DND-41 (cell line): ENCODE measurements around the gene WDR72.
"Not testable (repeated sequence)": the region's sequence is repeated elsewhere in the genome, so short reads cannot be mapped to it uniquely, and the experiment has no call there.

Experiments
- ATAC-seq: fragments of 200-7000 bp; cut with Tn5 transposase; 3 replicates; pipeline ENCODE4 v1.9.1; 2021; ENCODE audit warnings: low read depth; ENCODE audit not compliant: insufficient read depth
- DNase-seq: peaks from one replicate; pipeline ENCODE4 v3.0.0-alpha.2; 2020
- H2AFZ ChIP-seq: 2 replicates; pipeline ENCODE4 v1.6.0; 2012; ENCODE audit warnings: low read depth, low read length
- H3K27ac ChIP-seq: 2 replicates; pipeline ENCODE4 v1.5.1; 2012; ENCODE audit warnings: low read length, inconsistent platforms
- H3K27me3 ChIP-seq: fragments of 200-600 bp; sonication (generic); 2 replicates; pipeline ENCODE4 v1.6.0; 2012; ENCODE audit warnings: low read length, mild to moderate bottlenecking, inconsistent platforms; ENCODE audit not compliant: insufficient read depth, poor library complexity
- H3K36me3 ChIP-seq: 2 replicates; pipeline ENCODE4 v1.5.1; 2012; ENCODE audit warnings: low read length, inconsistent platforms; ENCODE audit not compliant: insufficient read depth
- H3K4me1 ChIP-seq: 2 replicates; pipeline ENCODE4 v1.5.1; 2012; ENCODE audit warnings: mild to moderate bottlenecking, low read length; ENCODE audit not compliant: insufficient read depth
- H3K4me2 ChIP-seq: 2 replicates; pipeline ENCODE4 v1.6.0; 2012; ENCODE audit warnings: mild to moderate bottlenecking, moderate library complexity, low read length, inconsistent platforms; ENCODE audit not compliant: insufficient read depth
- H3K4me3 ChIP-seq, 2 experiments: fragments of 200-600 bp in 1 of 2; shearing (Covaris generic) in 1 of 2; 2 replicates each; pipeline ENCODE4 v1.5.1; 2012 to 2016; ENCODE audit warnings: inconsistent platforms in 2 of 2, low read length in 2 of 2, mild to moderate bottlenecking in 2 of 2, low read depth in 1 of 2, moderate library complexity in 1 of 2
- H3K79me2 ChIP-seq: 2 replicates; pipeline ENCODE4 v1.6.0; 2012; ENCODE audit warnings: low read length, inconsistent platforms; ENCODE audit not compliant: insufficient read depth
- H3K9ac ChIP-seq: 2 replicates; pipeline ENCODE4 v1.6.0; 2012; ENCODE audit warnings: low read depth, mild to moderate bottlenecking, inconsistent platforms, low read length, moderate library complexity
- H3K9me3 ChIP-seq: 2 replicates; pipeline ENCODE4 v1.5.1; 2012; ENCODE audit warnings: low read length, moderate library complexity, mild to moderate bottlenecking, inconsistent platforms; ENCODE audit not compliant: insufficient read depth, severe bottlenecking
- H4K20me1 ChIP-seq: 2 replicates; pipeline ENCODE4 v1.6.0; 2012; ENCODE audit warnings: low read length; ENCODE audit not compliant: insufficient read depth
- EZH2 ChIP-seq: IDR thresholded peaks from 3 replicates; pipeline ENCODE4 v1.6.1; 2012; ENCODE audit warnings: borderline replicate concordance, low read depth, mild to moderate bottlenecking, moderate library complexity, low read length, inconsistent platforms; ENCODE audit not compliant: severe bottlenecking
- TF ChIP-seq, protein P1 (sequence below): IDR thresholded peaks from 2 replicates; pipeline ENCODE4 v1.5.1; 2012; ENCODE audit warnings: borderline replicate concordance, low read length, moderate library complexity, mild to moderate bottlenecking; ENCODE audit not compliant: poor library complexity, severe bottlenecking; ENCODE audit errors: extremely low read depth

Gene WDR72

DNA sequence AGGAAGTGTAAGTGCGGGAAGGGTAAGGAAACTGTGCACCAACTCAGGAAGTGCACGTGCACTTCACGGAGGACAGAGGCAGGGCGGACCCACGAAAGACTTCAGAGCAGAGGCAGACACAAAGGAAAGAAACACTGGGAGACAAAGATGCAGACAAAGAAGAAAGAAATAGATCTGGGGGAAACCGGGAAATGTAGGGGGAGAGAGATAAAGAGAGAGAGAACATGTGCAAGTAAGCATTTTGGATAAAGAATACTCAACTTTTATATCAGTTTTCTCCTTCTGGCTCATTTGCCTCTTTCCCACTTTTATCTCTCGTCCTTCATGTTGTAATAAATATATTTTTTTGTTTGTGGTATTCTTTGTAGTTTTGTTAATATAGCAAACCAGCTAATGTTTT lies 204.2 kb downstream of the WDR72 start:
- ATAC-seq = no peak

DNA sequence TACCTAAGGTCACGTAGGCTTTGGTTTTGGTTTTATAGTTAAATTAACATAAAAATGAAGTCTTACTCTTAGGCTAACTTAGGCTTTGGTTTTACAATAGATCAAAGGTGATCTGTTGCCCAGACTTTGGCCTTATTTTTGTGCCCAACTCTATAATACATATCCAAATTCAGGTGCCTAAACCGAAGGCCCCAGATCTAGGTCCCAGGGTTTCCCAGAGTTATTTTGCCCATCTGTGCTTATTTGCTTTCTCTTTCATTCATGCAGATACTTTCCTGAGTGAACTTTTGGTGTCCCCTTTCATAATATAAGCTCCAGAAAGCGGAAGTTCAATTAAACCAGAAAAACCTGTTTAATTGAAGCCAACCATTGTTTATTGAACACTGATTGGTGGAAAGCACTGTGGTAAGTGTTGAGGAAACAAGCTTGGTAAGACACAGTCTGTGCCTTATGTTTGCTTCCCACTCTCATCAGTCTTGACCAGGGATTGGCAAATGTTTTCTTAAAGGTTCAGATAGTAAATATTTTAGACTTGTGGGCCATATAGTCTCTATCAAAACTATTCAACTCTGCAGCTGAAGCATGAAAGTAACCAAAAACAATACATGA lies 209.7 kb downstream of the WDR72 start:
- H3K4me1 ChIP-seq = no peaks in the 10 kb centered on the region
- H4K20me1 ChIP-seq = no peaks in the 10 kb centered on the region
- H2AFZ ChIP-seq = no peak overlapping the region
- TF ChIP-seq, protein P1, sequence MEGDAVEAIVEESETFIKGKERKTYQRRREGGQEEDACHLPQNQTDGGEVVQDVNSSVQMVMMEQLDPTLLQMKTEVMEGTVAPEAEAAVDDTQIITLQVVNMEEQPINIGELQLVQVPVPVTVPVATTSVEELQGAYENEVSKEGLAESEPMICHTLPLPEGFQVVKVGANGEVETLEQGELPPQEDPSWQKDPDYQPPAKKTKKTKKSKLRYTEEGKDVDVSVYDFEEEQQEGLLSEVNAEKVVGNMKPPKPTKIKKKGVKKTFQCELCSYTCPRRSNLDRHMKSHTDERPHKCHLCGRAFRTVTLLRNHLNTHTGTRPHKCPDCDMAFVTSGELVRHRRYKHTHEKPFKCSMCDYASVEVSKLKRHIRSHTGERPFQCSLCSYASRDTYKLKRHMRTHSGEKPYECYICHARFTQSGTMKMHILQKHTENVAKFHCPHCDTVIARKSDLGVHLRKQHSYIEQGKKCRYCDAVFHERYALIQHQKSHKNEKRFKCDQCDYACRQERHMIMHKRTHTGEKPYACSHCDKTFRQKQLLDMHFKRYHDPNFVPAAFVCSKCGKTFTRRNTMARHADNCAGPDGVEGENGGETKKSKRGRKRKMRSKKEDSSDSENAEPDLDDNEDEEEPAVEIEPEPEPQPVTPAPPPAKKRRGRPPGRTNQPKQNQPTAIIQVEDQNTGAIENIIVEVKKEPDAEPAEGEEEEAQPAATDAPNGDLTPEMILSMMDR = no peak
- no peak for TF ChIP-seq EZH2
- no peak overlapping the region for H3K4me3 ChIP-seq
- H3K36me3 ChIP-seq = no peaks in the 10 kb centered on the region
- H3K4me2 ChIP-seq = no peak overlapping the region
- no peaks in the 10 kb centered on the region for H3K27me3 ChIP-seq
- no peak overlapping the region for H3K9ac ChIP-seq
- H3K9me3 ChIP-seq = no peaks in the 10 kb centered on the region
- ATAC-seq (no peak), DNase-seq (no peak)
- no peaks in the 10 kb centered on the region for H3K79me2 ChIP-seq
- no peak overlapping the region for H3K27ac ChIP-seq

More for the DNA sequence above, 204.2 kb downstream of the WDR72 start:
- no peaks in the 10 kb centered on the region for H3K79me2 ChIP-seq
- H3K4me3 ChIP-seq = no peak overlapping the region
- H4K20me1 ChIP-seq = no peaks in the 10 kb centered on the region
- peaks cover 4% of the 10 kb centered on the region; the same call in 1 of the 2 replicates for H3K4me1 ChIP-seq
- no peak for DNase-seq
- no peaks in the 10 kb centered on the region for H3K36me3 ChIP-seq
- H3K27ac ChIP-seq = no peak overlapping the region
- no peak overlapping the region for H2AFZ ChIP-seq
- no peaks in the 10 kb centered on the region for H3K9me3 ChIP-seq
- TF ChIP-seq, protein P1 = no peak
- TF ChIP-seq EZH2 = no peak
- H3K4me2 ChIP-seq = no peak overlapping the region
- H3K9ac ChIP-seq = no peak overlapping the region
- no peaks in the 10 kb centered on the region for H3K27me3 ChIP-seq

DNA sequence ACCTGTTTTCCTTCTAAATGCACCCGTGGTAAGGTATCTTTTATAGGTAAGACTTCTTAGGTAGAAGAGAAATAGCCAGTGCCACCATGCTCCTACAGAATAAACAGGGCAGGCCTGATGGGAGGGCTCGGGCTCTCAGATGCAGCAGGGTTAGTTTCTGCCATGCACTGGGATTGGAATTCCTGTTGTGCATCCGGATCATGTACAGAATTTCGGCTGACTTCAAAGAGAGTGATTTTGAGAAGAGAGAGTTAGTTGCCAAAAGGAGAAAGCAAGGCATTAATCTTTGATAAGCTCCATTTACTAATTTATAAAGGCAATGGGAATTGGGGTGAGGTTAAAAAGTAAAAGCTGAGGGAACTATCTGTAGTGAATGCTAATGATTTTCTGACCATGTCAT lies 211.2 kb downstream of the WDR72 start:
- Histone ChIP-seq H3K36me3 (no peaks in the 10 kb centered on the region), H3K79me2 (no peaks in the 10 kb centered on the region), H3K27ac (no peak overlapping the region), H3K4me3 (no peak overlapping the region), H3K4me1 (no peaks in the 10 kb centered on the region), H3K9ac (no peak overlapping the region), H4K20me1 (no peaks in the 10 kb centered on the region), H3K4me2 (no peak overlapping the region), H3K9me3 (no peaks in the 10 kb centered on the region), H2AFZ (no peak overlapping the region), H3K27me3 (no peaks in the 10 kb centered on the region)
- ATAC-seq = no peak
- TF ChIP-seq, protein P1 = no peak
- TF ChIP-seq EZH2 = no peak
- DNase-seq = no peak

DNA sequence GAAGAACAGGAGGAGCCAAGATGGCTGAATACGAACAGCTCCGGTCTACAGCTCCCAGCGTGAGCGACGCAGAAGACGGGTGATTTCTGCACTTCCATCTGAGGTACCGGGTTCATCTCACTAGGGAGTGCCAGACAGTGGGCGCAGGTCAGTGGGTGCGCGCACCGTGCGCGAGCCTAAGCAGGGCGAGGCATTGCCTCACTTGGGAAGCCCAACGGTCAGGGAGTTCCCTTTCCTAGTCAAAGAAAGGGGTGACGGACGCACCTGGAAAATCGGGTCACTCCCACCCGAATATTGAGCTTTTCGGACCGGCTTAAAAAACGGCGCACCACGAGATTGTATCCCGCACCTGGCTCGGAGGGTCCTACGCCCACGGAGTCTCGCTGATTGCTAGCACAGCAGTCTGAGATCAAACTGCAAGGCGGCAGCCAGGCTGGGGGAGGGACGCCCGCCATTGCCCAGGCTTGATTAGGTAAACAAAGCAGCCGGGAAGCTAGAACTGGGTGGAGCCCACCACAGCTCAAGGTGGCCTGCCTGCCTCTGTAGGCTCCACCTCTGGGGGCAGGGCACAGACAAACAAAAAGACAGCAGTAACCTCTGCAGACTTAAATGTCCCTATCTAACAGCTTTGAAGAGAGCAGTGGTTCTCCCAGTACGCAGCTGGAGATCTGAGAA lies 218.7 kb downstream of the WDR72 start:
- H3K9ac ChIP-seq, H2AFZ ChIP-seq, H3K4me3 ChIP-seq, ATAC-seq, H3K79me2 ChIP-seq, H3K36me3 ChIP-seq, DNase-seq, H3K27ac ChIP-seq, H3K4me1 ChIP-seq, H3K4me2 ChIP-seq, H4K20me1 ChIP-seq, H3K27me3 ChIP-seq, H3K9me3 ChIP-seq: not testable (repeated sequence)
